ENCODE results near the gene MAGEA4. TPM values are rescaled to one million over a fixed set of nuclear protein-coding genes. Genes with fewer than 3 reads are reported as not detected.

MAGEA4 gene
- total RNA-seq, 1 donor from 2014 or later: not detected

DNA sequence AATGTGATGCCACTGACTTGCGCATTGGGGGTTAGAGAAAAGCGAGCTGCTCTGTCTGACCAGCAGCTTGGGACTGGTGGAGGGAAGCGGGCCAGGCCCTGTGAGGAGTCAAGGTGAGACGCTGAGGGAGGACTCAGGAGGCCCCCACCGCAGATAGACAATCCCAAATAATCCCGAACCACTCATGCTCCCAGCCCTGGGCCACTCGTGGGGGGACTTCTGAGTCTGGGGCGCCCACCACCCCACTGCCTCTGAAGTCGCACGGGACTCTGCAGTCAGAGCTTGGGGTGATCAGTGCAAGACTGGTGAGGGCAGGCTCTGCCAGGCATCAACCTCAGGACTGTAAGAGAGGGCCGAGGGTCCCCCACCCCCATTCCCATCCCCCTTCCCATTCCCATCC, 6.9 kb downstream of the MAGEA4 start:
- Mint-ChIP-seq H3K9me3 (no peaks in the 10 kb centered on the region), H3K27me3 (no peaks in the 10 kb centered on the region), H3K27ac (no peak overlapping the region), H3K4me3 (no peak overlapping the region), H3K4me1 (ENCODE audit: unreplicated experiment) (no peaks in the 10 kb centered on the region), H3K36me3 (no peaks in the 10 kb centered on the region)
- DNase-seq (ENCODE audit: extremely low spot score, unreplicated experiment): no peak
- TF ChIP-seq, protein P1, sequence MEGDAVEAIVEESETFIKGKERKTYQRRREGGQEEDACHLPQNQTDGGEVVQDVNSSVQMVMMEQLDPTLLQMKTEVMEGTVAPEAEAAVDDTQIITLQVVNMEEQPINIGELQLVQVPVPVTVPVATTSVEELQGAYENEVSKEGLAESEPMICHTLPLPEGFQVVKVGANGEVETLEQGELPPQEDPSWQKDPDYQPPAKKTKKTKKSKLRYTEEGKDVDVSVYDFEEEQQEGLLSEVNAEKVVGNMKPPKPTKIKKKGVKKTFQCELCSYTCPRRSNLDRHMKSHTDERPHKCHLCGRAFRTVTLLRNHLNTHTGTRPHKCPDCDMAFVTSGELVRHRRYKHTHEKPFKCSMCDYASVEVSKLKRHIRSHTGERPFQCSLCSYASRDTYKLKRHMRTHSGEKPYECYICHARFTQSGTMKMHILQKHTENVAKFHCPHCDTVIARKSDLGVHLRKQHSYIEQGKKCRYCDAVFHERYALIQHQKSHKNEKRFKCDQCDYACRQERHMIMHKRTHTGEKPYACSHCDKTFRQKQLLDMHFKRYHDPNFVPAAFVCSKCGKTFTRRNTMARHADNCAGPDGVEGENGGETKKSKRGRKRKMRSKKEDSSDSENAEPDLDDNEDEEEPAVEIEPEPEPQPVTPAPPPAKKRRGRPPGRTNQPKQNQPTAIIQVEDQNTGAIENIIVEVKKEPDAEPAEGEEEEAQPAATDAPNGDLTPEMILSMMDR (conservative IDR thresholded peaks at IDR 0.05): no peak

- DNase-seq (ENCODE audit: extremely low spot score, unreplicated experiment): no peak
- no peaks in the 10 kb centered on the region for H3K9me3 Mint-ChIP-seq
- H3K36me3 Mint-ChIP-seq: no peaks in the 10 kb centered on the region
- no peak overlapping the region for H3K4me3 Mint-ChIP-seq
- TF ChIP-seq, protein P1 (conservative IDR thresholded peaks at IDR 0.05): no peak
- no peaks in the 10 kb centered on the region for H3K27me3 Mint-ChIP-seq
- no peak overlapping the region for H3K27ac Mint-ChIP-seq
- H3K4me1 Mint-ChIP-seq (ENCODE audit: unreplicated experiment): no peaks in the 10 kb centered on the region
These were observed 7.4 kb downstream of the MAGEA4 start for GRCh38 chrX:151920101-151920500.

GRCh38 chrX:151920530-151920929, 7.8 kb downstream of the MAGEA4 start:
- Mint-ChIP-seq H3K27me3 (no peaks in the 10 kb centered on the region), H3K9me3 (no peaks in the 10 kb centered on the region), H3K4me3 (no peak overlapping the region), H3K36me3 (no peaks in the 10 kb centered on the region), H3K27ac (no peak overlapping the region), H3K4me1 (ENCODE audit: unreplicated experiment) (no peaks in the 10 kb centered on the region)
- no peak for DNase-seq (ENCODE audit: extremely low spot score, unreplicated experiment)
- TF ChIP-seq, protein P1 (conservative IDR thresholded peaks at IDR 0.05): no peak

DNA sequence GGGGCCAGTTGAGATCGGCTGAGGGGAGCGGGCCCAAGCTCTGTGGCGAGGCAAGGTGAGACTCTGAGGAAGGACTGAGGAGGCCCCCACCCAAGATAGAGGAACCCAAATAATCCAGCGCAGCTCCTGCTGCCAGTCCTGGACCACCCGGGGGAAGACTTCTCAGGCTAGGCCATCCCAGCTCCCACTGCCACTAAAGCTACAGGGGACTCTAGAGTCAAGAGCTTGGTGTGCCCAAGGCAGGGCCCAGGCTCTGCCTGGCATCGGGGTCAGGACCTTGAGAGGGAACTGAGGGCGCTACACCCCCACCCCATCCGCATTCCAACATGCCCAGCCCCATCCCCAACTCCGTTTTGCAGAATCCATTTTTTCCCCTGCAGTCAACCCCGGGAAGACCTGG, 8.6 kb downstream of the MAGEA4 start:
- Mint-ChIP-seq H3K36me3 (no peaks in the 10 kb centered on the region), H3K4me1 (ENCODE audit: unreplicated experiment) (no peaks in the 10 kb centered on the region), H3K27me3 (no peaks in the 10 kb centered on the region), H3K4me3 (no peak overlapping the region), H3K9me3 (no peaks in the 10 kb centered on the region), H3K27ac (no peak overlapping the region)
- DNase-seq (ENCODE audit: extremely low spot score, unreplicated experiment): no peak
- TF ChIP-seq, protein P1 (conservative IDR thresholded peaks at IDR 0.05): no peak

DNA sequence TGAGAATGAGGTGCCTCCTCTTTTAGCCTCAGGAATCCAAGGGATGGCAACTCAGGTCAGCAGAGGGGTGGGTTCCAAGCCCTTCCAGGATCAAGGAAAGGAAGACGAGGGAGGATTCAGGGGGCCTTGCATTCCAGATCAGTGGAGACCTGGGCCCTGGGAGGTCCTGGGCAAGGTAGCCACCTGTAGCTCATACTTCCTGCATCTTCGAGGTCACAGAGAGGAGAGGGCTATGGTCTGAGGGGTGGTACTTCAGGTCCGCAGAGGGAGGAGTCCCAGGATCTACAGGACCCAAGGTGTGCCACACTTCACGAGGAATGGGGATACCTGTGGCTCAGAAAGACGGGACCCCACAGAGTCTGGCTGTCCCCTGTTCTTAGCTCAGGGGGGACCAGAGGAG, 9.2 kb downstream of the MAGEA4 start:
- no peaks in the 10 kb centered on the region for H3K9me3 Mint-ChIP-seq
- H3K36me3 Mint-ChIP-seq: no peaks in the 10 kb centered on the region
- H3K4me3 Mint-ChIP-seq: no peak overlapping the region
- TF ChIP-seq, protein P1 (conservative IDR thresholded peaks at IDR 0.05): no peak
- no peaks in the 10 kb centered on the region for H3K4me1 Mint-ChIP-seq (ENCODE audit: unreplicated experiment)
- no peak for DNase-seq (ENCODE audit: extremely low spot score, unreplicated experiment)
- H3K27ac Mint-ChIP-seq: no peak overlapping the region
- H3K27me3 Mint-ChIP-seq: no peaks in the 10 kb centered on the region

DNA sequence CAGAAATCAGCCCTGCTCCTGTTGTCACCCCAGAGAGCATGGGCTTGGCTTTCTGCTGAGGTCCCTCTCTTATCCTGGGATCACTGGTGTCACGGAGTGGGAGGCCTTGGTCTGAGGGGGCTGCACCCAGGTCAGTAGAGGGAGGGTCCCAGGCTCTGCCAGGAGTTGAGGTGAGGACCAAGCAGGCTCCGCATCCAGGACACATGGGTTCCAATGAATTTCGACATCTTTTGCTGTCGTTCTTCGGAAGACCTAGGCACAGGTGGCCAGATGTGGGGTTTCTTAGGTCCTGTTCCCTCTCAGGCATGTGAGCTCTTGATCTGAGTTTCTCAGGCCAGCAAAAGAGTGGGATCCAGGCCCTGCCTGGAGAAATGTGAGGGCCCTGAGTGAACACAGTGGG, 10.0 kb downstream of the MAGEA4 start:
- no peak for DNase-seq (ENCODE audit: extremely low spot score, unreplicated experiment)
- H3K27ac Mint-ChIP-seq: no peak overlapping the region
- H3K4me1 Mint-ChIP-seq (ENCODE audit: unreplicated experiment): no peaks in the 10 kb centered on the region
- no peaks in the 10 kb centered on the region for H3K9me3 Mint-ChIP-seq
- TF ChIP-seq, protein P1 (conservative IDR thresholded peaks at IDR 0.05): no peak
- H3K36me3 Mint-ChIP-seq: no peaks in the 10 kb centered on the region
- no peaks in the 10 kb centered on the region for H3K27me3 Mint-ChIP-seq
- no peak overlapping the region for H3K4me3 Mint-ChIP-seq

All from type B pancreatic cell (in vitro differentiated cells).